ENCODE measurements around the gene BHLHE40.

GRCh38 chr3:5005367-5005766 is 26.1 kb downstream of the BHLHE40 start:
- TF ChIP-seq POLR2A (IDR thresholded peaks at IDR 0.05; ENCODE audit: low read length) (no peak), GATA1 (IDR thresholded peaks at IDR 0.05; ENCODE audit: low read depth, low read length) (no peak)
